DMS153 treated with DMSO at 0.1 percent for 48 hours (cell line): ENCODE measurements around the gene CHTF18.

Source experiments
- DNase-seq: peaks from one replicate; lab custom pipeline; 2025; ENCODE audit not compliant: unreplicated experiment; lab: John Stamatoyannopoulos, UW

CHTF18 gene

GRCh38 chr16:792221-792995, 4.0 kb downstream of the CHTF18 start:
- DNase-seq, result no peak

DNA sequence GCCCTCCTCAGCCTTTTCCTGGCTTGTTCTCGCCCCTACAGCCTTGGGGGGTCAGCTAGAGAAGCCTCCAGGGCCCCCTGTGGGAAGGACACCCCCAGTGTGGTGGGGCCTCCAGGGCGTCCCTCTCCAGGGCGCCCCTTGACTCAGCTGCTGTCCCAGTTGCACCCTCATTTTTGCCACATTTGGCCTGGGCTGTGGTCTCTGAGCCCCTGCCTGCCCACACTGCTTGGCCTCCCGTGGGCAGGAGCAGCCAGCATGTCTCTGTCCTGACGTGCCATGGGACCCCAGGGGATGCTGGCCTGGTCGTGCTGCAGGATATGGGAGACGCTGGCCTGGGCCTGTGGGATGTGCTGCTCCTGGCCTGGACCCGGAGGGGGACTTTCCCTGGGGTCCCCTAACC, 5.0 kb downstream of the CHTF18 start:
- DNase-seq, result no peak

GRCh38 chr16:794091-794822, 5.8 kb downstream of the CHTF18 start:
- DNase-seq, result no peak

- DNase-seq, result no peak
Measured at GRCh38 chr16:794853-795466, 6.5 kb downstream of the CHTF18 start.

GRCh38 chr16:795580-796229, 7.3 kb downstream of the CHTF18 start:
- peak; percentile 2 for DNase-seq

DNA sequence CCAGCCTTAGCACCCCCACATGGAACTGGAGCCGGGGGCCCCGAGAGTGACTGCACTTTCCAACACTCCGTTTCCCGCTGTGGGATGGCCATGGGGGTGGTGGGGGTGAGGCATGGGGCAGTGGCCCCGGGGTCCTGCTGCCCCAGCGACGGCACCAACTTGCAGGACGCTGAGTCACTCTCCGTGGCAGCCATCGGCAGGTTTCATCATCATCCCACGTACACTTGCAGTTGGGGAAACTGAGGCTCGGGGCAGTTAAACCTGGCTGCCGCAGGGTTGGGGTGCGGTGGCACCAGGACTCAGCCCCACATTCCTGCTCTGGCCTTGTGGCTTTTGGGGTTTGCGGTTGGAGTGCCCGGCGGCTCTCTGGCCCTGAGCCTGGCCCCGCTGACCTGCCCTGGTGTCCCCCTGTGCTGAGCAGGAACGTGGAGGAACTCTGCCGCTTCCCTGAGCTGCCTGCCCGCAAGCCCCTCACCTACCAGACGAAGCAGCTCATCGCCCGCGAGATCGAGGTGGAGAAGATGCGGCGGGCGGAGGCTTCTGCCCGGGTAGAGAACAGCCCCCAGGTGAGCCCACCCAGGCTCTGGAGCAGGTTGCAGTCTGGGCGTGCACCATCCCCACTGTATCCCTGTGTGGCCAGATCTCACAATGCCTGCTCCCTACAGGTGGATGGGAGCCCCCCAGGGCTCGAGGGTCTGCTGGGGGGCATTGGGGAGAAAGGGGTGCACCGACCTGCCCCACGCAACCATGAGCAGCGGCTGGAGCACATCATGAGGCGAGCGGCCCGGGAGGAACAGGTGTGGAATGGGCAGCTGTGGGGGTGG, 8.1 kb downstream of the CHTF18 start:
- no peak for DNase-seq

DNA sequence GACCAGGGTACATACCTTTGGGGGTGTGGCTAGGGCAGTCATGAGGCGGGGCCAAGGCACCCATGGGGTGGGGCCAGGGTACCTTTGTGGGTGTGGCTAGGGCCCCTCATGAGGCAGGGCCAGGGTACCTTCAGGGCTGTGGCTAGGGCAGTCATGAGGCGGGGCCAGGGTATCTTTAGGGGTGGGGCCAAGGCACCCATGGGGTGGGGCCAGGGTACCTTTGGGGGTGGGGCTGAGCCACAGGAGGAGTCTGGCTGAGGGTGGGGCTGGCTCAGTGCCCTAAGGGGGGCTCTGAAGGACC, 8.7 kb downstream of the CHTF18 start:
- no peak for DNase-seq

DNA sequence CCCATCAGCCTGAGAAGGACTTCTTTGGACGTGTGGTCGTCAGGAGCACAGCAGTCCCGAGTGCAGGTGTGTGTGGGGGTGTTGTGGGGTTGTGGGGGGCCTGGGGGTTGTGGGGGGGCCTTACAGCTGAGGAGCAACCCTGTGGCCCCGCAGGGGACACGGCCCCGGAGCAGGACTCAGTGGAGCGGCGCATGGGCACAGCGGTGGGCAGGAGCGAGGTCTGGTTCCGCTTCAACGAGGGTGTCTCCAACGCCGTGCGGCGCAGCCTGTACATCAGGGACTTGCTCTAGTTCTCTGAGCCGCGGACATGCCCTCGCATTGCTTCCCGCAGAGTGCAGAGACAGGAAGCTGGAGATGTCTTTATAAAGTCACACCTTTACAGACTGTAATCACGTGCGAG, 9.3 kb downstream of the CHTF18 start:
- DNase-seq, result no peak

GRCh38 chr16:798666-799065, 10.2 kb downstream of the CHTF18 start:
- DNase-seq, result no peak

- DNase-seq, result no peak
Measured at GRCh38 chr16:799111-799947, 10.9 kb downstream of the CHTF18 start.

- DNase-seq, result no peak
Measured at GRCh38 chr16:799948-800833, 11.8 kb downstream of the CHTF18 start, which contains the start of gene GNG13. Gene GNG13 (minus strand): TSS chr16:800734. CDS start chr16:799077, 1,657 bp downstream.

- no peak for DNase-seq
Measured at GRCh38 chr16:800834-801511, 12.6 kb downstream of the CHTF18 start.

DNA sequence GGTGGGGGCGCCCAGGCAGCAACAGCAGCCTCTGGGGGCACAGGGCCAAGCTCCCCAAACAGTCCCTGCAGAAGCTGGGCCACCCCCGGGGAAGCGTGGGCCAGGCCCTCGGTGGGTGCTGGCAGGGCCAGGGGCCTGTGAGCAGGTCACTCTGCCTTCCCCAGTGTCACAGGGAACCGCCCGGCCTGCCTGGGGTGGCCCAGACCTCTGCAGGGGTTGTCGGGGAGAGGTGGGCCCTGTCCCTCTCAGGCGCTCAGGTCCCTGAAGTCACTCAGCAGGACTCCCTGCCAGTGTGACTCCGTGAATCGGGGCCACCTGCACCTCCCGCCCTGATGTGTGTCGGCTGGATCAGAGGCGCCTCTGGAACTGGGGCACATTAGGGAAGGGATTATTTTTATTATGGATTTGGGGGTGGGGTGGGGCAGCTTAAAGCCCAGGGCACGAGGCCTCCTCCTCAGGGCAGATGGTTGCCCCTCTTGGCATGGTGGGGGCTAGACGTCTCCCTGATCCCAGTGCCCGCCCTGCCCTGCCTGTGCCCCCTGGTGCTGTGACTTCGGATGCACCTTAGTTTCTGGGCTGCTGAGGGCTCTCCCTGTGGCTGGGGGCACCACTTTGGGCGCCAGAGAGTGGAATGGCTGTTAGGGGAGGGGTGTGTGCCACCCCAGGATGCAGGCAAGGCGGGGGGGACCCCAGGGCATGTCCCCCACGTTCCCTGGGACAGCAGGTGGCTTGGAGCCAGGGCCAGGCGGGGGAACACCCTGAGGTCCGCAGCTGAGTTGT, 13.4 kb downstream of the CHTF18 start:
- DNase-seq, result no peak

- DNase-seq, result no peak
Measured at GRCh38 chr16:802461-802860, 14.0 kb downstream of the CHTF18 start.

DNA sequence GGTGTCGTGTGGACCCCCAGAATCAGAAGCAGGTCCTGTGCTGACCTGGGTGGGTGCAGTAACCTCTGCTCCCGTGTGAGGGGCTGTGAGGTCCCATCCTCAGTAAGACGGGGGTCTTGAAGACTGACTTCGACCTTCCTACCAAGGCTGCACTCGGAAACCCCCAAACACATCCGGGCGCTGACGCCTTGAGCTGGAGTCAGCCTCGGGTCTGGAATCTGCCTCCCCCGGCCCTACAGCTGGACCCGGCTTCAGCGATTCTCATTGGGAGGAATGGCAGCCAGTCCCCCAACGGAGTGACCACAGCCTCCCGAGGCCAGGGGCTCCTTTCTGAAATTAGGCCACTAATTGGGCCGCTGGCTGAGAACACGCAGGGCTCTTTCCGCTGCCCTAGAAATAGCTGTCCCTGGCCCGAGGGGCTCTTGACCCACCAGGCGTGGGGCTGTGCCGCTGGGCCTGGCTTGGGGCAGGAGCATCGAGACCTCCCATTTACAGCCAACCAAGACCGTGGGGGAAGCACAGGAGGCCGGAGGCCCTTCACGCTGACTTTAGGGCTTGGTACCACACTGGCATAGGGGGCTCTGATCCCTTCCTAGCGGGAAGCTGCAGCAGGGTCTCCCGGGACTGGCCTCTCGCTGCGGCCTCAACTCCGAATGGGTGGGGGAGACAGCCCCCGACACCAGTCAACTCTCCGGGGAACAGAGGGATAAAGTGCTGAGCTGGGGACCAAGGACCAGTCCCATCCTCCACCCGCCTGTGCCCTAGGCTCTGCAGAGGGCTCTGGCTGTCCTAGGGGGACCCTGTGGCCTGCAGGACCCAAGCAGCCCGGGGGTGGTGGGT, 14.7 kb downstream of the CHTF18 start:
- no peak for DNase-seq

DNA sequence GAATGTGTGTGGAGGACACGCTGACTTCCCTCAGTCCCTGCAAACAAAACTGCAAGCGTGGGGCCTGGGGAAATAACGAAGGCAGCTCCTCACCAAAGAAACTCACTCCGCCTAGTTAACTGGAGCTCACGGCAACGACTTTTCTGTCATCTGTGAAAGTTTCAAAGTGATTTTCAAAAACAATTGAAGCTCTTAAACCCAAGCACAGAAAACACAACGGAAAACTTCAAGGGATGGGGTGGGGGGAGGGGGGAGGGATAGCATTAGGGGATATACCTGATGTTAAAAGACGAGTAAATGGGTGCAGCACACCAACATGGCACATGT, 15.3 kb downstream of the CHTF18 start:
- no peak for DNase-seq
